Measurements from ENCODE around the gene HNRNPF. TPM values are rescaled to one million over a fixed set of nuclear protein-coding genes. Genes with fewer than 3 reads are reported as not detected.

Gene HNRNPF
- total and polyA plus RNA-seq, 2 of the 8 experiments (the other 6 are each of a cell fraction or from before 2014, with no cell fraction given), result 209 to 389 TPM

GRCh38 chr10:43354330-43354635 is 54.7 kb downstream of the HNRNPF start (continued):
- TF ChIP-seq ZNF274 (IDR thresholded peaks at IDR 0.05; ENCODE audit: borderline replicate concordance, extremely low read depth, low read length) (no peak), TAF7 (optimal IDR thresholded peaks at IDR 0.05; ENCODE audit: borderline replicate concordance, low read depth, low read length) (no peak)

Data from H1 (cell line).